ENCODE data around the gene VEZF1.

VEZF1 gene

GRCh38 chr17:57949649-57950048 lies 38.4 kb downstream of the VEZF1 start:
- DNase-seq, result no peak

- DNase-seq, result no peak
These were observed 39.3 kb downstream of the VEZF1 start for GRCh38 chr17:57948555-57949420.

GRCh38 chr17:57948169-57948554 lies 39.9 kb downstream of the VEZF1 start:
- DNase-seq, result no peak

GRCh38 chr17:57947369-57947768 lies 40.7 kb downstream of the VEZF1 start:
- no peak for DNase-seq

- peak in 4 of 6 experiments; percentile 6 to 49 (median 16) for DNase-seq
These were observed 41.2 kb downstream of the VEZF1 start for GRCh38 chr17:57946798-57947358.

- DNase-seq, result peak in 2 of 6 experiments; percentile 24 to 49
These were observed 41.9 kb downstream of the VEZF1 start for GRCh38 chr17:57945996-57946797.

- no peak for DNase-seq
These were observed 43.1 kb downstream of the VEZF1 start for GRCh38 chr17:57944908-57945307.

GRCh38 chr17:57943645-57944044 lies 44.4 kb downstream of the VEZF1 start:
- DNase-seq, result no peak

- no peak for DNase-seq
These were observed 44.9 kb downstream of the VEZF1 start for GRCh38 chr17:57943140-57943539.

GRCh38 chr17:57941384-57942370 lies 46.4 kb downstream of the VEZF1 start:
- DNase-seq, result no peak

GRCh38 chr17:57940653-57941329 lies 47.3 kb downstream of the VEZF1 start:
- no peak for DNase-seq

GRCh38 chr17:57940231-57940630 lies 47.8 kb downstream of the VEZF1 start:
- no peak for DNase-seq

- DNase-seq, result peak in 1 of 6 experiments; percentile 3
These were observed 48.3 kb downstream of the VEZF1 start for GRCh38 chr17:57939797-57940196.

- DNase-seq, result no peak
These were observed 50.0 kb downstream of the VEZF1 start for GRCh38 chr17:57938061-57938502.

GRCh38 chr17:57937492-57937891 lies 50.6 kb downstream of the VEZF1 start:
- no peak for DNase-seq

GRCh38 chr17:57935833-57936807 lies 51.9 kb downstream of the VEZF1 start:
- no peak for DNase-seq

GRCh38 chr17:57931488-57932137 lies 56.4 kb downstream of the VEZF1 start:
- no peak for DNase-seq

- no peak for DNase-seq
These were observed 57.8 kb downstream of the VEZF1 start for GRCh38 chr17:57930239-57930638.

GRCh38 chr17:57929386-57929785 lies 58.7 kb downstream of the VEZF1 start:
- DNase-seq, result no peak

- no peak for DNase-seq
These were observed 59.1 kb downstream of the VEZF1 start for GRCh38 chr17:57928928-57929327.
